ENCODE results near the gene TEX2. TPM values are rescaled to one million over a fixed set of nuclear protein-coding genes. Genes with fewer than 3 reads are reported as not detected.

Gene TEX2
- total RNA-seq, 1 experiment from 2014 or later = 20.1 TPM

GRCh38 chr17:64193561-64193960 is 69.5 kb downstream of the TEX2 start:
- in situ Hi-C loops (cut with HindIII; ENCODE audit: low pct_unique_long_range_greater_than_20kb, low sequenced_read_pairs) = no loop called here
- ChIA-PET POLR2A (no interaction called here), CTCF (no interaction called here)
- H3K36me3 ChIP-seq (ENCODE audit: control insufficient read depth, insufficient read depth, low read length) = no peaks in the 10 kb centered on the region
- no peaks in the 10 kb centered on the region for H3K27me3 ChIP-seq (ENCODE audit: control insufficient read depth, insufficient read depth, low read length)
- no TSS peak for BruUV-seq (replicated peaks)
- intact Hi-C loops (cut with micrococcal nuclease; ENCODE audit: unreplicated experiment) = no loop called here
- no peak overlapping the region for H3K4me3 ChIP-seq (ENCODE audit: low read depth in 2 of 2, low read length in 2 of 2)
- H3K4me1 ChIP-seq (ENCODE audit: control insufficient read depth, insufficient read depth, low read length) = no peaks in the 10 kb centered on the region
- no peak overlapping the region for H3K27ac ChIP-seq (ENCODE audit: low read length)
- TF ChIP-seq TCF7L2 (IDR thresholded peaks at IDR 0.05; ENCODE audit: low read depth, low read length) = no peak
- TF ChIP-seq POLR2AphosphoS5 (IDR thresholded peaks at IDR 0.05; ENCODE audit: low read depth, low read length) = no peak
- TF ChIP-seq SIN3A (IDR thresholded peaks at IDR 0.05; ENCODE audit: borderline replicate concordance, insufficient read depth, low read depth, low read length) = no peak
- TF ChIP-seq REST (IDR thresholded peaks at IDR 0.05; ENCODE audit: insufficient read depth in 1 of 2, low read depth in 2 of 2, low read length in 1 of 2) = no peak
- no peak for TF ChIP-seq CTCF (IDR thresholded peaks at IDR 0.05)
- H3K9me3 ChIP-seq (ENCODE audit: control insufficient read depth, insufficient read depth, low read depth, low read length) = no peaks in the 10 kb centered on the region
- no peak for DNase-seq (ENCODE audit: low read depth, low spot score)
- no peak for ATAC-seq

- in situ Hi-C loops (cut with HindIII; ENCODE audit: low pct_unique_long_range_greater_than_20kb, low sequenced_read_pairs) = no loop called here
- H3K4me3 ChIP-seq (ENCODE audit: low read depth in 2 of 2, low read length in 2 of 2) = no peak overlapping the region
- H3K27me3 ChIP-seq (ENCODE audit: control insufficient read depth, insufficient read depth, low read length) = no peaks in the 10 kb centered on the region
- no peaks in the 10 kb centered on the region for H3K4me1 ChIP-seq (ENCODE audit: control insufficient read depth, insufficient read depth, low read length)
- ChIA-PET CTCF (no interaction called here), POLR2A (no interaction called here)
- intact Hi-C loops (cut with micrococcal nuclease; ENCODE audit: unreplicated experiment) = no loop called here
- no peak for DNase-seq (ENCODE audit: low read depth, low spot score)
- H3K27ac ChIP-seq (ENCODE audit: low read length) = no peak overlapping the region
- no peaks in the 10 kb centered on the region for H3K9me3 ChIP-seq (ENCODE audit: control insufficient read depth, insufficient read depth, low read depth, low read length)
- no peaks in the 10 kb centered on the region for H3K36me3 ChIP-seq (ENCODE audit: control insufficient read depth, insufficient read depth, low read length)
- no peak for ATAC-seq
- BruUV-seq (replicated peaks) = no TSS peak
- TF ChIP-seq CTCF (IDR thresholded peaks at IDR 0.05) = no peak
- TF ChIP-seq POLR2AphosphoS5 (IDR thresholded peaks at IDR 0.05; ENCODE audit: low read depth, low read length) = no peak
- no peak for TF ChIP-seq REST (IDR thresholded peaks at IDR 0.05; ENCODE audit: insufficient read depth in 1 of 2, low read depth in 2 of 2, low read length in 1 of 2)
- no peak for TF ChIP-seq TCF7L2 (IDR thresholded peaks at IDR 0.05; ENCODE audit: low read depth, low read length)
- TF ChIP-seq SIN3A (IDR thresholded peaks at IDR 0.05; ENCODE audit: borderline replicate concordance, insufficient read depth, low read depth, low read length) = no peak
Measured at GRCh38 chr17:64192589-64192988, 70.5 kb downstream of the TEX2 start.

Measured in Panc1 (cell line).